Suprapubic skin (tissue), 4 donors: Measurements from ENCODE around the gene SPATS2. TPM values are rescaled to one million over a fixed set of nuclear protein-coding genes. Genes with fewer than 3 reads are reported as not detected.

ENCODE experiments used
- DNase-seq, 2 donors: peaks; one replicate each; pipeline ENCODE4 v3.0.0-alpha.2; 2019; ENCODE audit warnings: low spot score in 2 of 2
- H3K27ac ChIP-seq: fragments of 200-600 bp; sonication (generic); one replicate; pipeline ENCODE4 v1.5.1; 2019
- H3K27me3 ChIP-seq: fragments of 200-600 bp; sonication (generic); one replicate; pipeline ENCODE4 v1.5.1; 2019
- H3K36me3 ChIP-seq: fragments of 200-600 bp; sonication (generic); one replicate; pipeline ENCODE4 v1.5.1; 2019
- H3K4me1 ChIP-seq: fragments of 200-600 bp; sonication (generic); one replicate; pipeline ENCODE4 v1.5.1; 2019
- H3K4me3 ChIP-seq: fragments of 200-600 bp; sonication (generic); one replicate; pipeline ENCODE4 v1.5.1; 2019; ENCODE audit warnings: mild to moderate bottlenecking
- H3K9me3 ChIP-seq: fragments of 200-600 bp; sonication (generic); one replicate; pipeline ENCODE4 v1.5.1; 2019
- EP300 ChIP-seq: sonication (generic); formaldehyde crosslinking; IDR thresholded peaks from one replicate; pipeline ENCODE4 v1.6.1; 2017; ENCODE audit warnings: antibody characterized with exemption
- POLR2A ChIP-seq, 2 donors: fragments of 450-650 bp; IDR thresholded peaks; one replicate each; pipeline ENCODE4 v1.6.1; 2017; ENCODE audit warnings: antibody characterized with exemption in 2 of 2, mild to moderate bottlenecking in 2 of 2, moderate library complexity in 2 of 2
- POLR2AphosphoS5 ChIP-seq, 3 donors: sonication (generic); formaldehyde crosslinking; IDR thresholded peaks; one replicate each; pipeline ENCODE4 v1.6.1; 2017; ENCODE audit warnings: antibody characterized with exemption in 3 of 3
- WGBS: methylation state at CpG from one replicate; pipeline ENCODE4 v1.1.5; 2018; 5-methylcytosine and 5-hydroxymethylcytosine counted together
- total RNA-seq, 4 donors: library from RNA; depleted of rRNA; stranded (reverse); fragments of >200 nt; gene quantifications; one replicate each; pipeline ENCODE4 v1.1.0, GENCODE V29; 2016
- TF ChIP-seq, protein P1 (sequence below), 2 donors: fragments of 200-600 bp in 1 of 2; fragments of 450-650 bp in 1 of 2; sonication (generic) in 1 of 2; IDR thresholded peaks; one replicate each; pipeline ENCODE4 v1.5.1; 2016 to 2019; ENCODE audit warnings: antibody characterized with exemption in 2 of 2, mild to moderate bottlenecking in 1 of 2, moderate library complexity in 1 of 2

SPATS2 gene
- total RNA-seq, 4 donors from 2014 or later = 22.7 to 42.6 (median 27.2) TPM

DNA sequence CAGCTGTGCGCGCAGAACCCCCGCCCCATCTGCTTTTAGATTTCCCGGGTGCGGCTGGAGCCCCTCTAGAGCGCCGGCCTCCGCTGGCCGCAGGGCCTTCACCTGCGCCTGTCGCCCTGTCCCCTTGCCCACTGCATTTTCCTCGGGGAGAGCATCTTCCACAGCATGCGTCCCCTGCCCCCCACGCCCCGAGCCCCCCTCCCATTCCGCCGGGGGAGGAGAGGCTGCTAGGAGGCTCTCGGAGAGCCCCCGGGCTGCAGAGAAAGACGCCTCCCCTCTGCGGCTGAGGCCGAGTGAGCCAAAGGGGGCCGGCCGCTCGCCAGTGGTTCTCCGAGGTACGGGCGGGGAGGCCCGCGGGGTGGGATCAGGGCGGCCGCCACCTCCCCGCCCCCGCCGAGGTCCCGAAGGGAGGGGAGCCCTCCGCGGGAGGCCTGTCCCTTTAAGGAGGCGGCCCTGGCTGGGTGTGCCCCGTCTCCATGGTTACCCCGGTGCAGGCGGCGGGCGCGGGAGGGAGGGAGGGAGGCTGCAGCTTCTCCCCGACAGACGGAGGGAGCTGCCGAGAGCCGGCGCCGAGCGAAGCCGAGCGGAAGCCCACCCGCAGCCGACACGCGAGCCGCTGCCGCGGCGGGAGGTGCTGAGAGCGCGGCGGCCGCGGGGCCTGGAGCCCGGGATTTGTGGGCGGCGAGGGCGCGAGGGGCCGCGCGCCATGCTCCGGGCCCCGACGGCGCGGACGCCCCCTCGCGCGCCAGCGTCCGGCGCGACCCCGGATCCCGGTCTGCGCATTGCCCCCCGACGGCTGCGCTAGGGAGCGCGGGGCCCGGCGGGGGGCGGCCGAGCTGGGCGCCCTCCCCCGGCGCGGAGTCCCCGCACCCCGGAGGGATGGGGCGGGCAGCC lies 171.5 kb downstream of the SPATS2 start, which contains the start of gene KCNH3:
Gene KCNH3, plus strand, starts transcription at position 521 of the 894 bp plus-strand sequence. CDS start 387 bp downstream, outside the sequence.
- Histone ChIP-seq H3K4me1 (peaks cover 34% of the 10 kb centered on the region), H3K9me3 (no peaks in the 10 kb centered on the region), H3K4me3 (peak within 1 kb of the TSS; percentile 60), H3K27me3 (peaks cover 31% of the 10 kb centered on the region), H3K27ac (no peak within 1 kb of the TSS), H3K36me3 (no peaks in the 10 kb centered on the region)
- peak; percentile 89 to 93 for DNase-seq
- TF ChIP-seq EP300 (no peak), POLR2AphosphoS5 (IDR thresholded peaks at IDR 0.05) (no peak), POLR2A (IDR thresholded peaks at IDR 0.05) (no peak)
- TF ChIP-seq, protein P1, sequence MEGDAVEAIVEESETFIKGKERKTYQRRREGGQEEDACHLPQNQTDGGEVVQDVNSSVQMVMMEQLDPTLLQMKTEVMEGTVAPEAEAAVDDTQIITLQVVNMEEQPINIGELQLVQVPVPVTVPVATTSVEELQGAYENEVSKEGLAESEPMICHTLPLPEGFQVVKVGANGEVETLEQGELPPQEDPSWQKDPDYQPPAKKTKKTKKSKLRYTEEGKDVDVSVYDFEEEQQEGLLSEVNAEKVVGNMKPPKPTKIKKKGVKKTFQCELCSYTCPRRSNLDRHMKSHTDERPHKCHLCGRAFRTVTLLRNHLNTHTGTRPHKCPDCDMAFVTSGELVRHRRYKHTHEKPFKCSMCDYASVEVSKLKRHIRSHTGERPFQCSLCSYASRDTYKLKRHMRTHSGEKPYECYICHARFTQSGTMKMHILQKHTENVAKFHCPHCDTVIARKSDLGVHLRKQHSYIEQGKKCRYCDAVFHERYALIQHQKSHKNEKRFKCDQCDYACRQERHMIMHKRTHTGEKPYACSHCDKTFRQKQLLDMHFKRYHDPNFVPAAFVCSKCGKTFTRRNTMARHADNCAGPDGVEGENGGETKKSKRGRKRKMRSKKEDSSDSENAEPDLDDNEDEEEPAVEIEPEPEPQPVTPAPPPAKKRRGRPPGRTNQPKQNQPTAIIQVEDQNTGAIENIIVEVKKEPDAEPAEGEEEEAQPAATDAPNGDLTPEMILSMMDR (IDR thresholded peaks at IDR 0.05) = no peak
- WGBS = no CpG with 5 or more reads among the region's 107 CpGs

DNA sequence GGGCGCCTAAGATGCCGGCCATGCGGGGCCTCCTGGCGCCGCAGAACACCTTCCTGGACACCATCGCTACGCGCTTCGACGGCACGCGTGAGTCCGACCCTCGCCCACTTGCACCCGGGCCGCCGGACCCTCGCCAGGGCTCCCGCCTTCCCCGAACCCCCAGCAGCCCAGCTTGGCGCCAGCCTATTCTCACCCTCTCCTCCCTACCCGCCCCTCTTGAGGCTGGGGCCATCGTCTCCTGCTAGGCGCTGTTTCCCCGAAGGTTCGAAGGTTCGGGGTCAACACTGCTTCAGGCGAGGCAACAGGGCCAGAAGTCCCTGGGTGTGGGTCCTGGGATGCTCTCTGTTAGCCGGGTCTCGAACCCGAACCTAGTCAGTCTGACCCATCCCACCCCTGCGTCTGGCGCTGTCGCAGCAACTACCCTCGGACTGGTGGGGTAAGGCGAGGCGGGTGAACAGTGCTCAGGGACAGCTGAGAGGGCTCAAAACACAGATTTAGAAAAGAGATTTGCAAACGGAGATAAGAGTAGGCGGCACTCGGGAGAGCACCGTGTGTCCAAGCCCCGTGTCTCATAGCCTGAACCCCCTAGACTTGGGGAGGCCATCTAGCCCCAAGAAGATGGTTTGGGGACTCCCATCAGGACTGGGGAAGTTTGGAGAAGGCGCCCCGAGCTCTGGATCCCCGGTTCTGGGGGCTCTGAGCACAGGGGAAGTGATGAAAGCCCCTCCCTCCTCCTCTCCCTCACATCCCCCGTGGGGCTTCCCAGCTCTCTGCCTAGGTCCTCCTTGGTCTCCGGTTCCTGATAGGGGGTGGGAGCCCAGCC lies 172.4 kb downstream of the SPATS2 start:
- Histone ChIP-seq H3K27ac (no peak overlapping the region), H3K27me3 (peaks cover 31% of the 10 kb centered on the region), H3K9me3 (no peaks in the 10 kb centered on the region), H3K36me3 (no peaks in the 10 kb centered on the region), H3K4me1 (peaks cover 34% of the 10 kb centered on the region), H3K4me3 (peak overlapping the region; percentile 60)
- DNase-seq = no peak
- TF ChIP-seq POLR2A (IDR thresholded peaks at IDR 0.05) = no peak
- WGBS = 17% methylated on average over 25 of the region's 47 CpGs

DNA sequence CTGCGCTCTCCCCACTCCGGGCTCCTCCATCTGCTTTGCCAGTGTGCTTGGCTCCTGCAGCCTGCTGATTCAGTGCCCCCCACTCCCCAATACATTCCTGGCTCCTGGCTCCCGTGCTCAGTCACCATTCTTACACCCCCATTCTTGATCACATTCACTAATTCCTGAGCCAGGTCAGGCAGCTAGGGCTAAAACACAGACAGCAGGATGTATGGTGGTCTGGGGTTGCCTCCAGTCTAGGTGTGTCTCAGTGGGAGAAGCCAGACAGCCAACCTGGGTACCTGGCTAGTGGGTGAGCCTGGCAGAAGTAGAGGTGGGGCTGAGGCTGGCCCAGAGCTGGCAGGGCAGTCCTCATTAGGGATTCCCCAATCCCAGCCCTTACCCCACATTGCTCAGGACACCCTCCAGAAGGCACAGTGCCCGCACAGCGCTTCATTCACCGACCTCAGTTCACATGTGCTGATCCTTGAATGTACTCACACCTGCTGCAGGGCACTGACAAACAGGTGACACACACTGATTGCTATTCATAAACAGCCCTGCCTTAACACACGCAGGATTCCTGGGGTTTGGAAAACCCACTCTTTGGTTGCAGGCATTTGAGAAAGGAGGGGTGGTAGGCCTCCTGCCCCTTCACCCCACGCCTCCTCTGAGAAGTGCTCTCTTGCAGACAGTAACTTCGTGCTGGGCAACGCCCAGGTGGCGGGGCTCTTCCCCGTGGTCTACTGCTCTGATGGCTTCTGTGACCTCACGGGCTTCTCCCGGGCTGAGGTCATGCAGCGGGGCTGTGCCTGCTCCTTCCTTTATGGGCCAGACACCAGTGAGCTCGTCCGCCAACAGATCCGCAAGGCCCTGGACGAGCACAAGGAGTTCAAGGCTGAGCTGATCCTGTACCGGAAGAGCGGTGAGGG lies 173.2 kb downstream of the SPATS2 start:
- TF ChIP-seq, protein P1 (IDR thresholded peaks at IDR 0.05) = no peak
- TF ChIP-seq POLR2A (IDR thresholded peaks at IDR 0.05) (no peak), EP300 (no peak), POLR2AphosphoS5 (IDR thresholded peaks at IDR 0.05) (no peak)
- Histone ChIP-seq H3K36me3 (no peaks in the 10 kb centered on the region), H3K4me1 (peaks cover 34% of the 10 kb centered on the region), H3K27me3 (peaks cover 31% of the 10 kb centered on the region), H3K9me3 (no peaks in the 10 kb centered on the region), H3K4me3 (no peak overlapping the region), H3K27ac (no peak overlapping the region)
- WGBS = 81% methylated on average over 9 of the region's 21 CpGs
- DNase-seq = no peak

DNA sequence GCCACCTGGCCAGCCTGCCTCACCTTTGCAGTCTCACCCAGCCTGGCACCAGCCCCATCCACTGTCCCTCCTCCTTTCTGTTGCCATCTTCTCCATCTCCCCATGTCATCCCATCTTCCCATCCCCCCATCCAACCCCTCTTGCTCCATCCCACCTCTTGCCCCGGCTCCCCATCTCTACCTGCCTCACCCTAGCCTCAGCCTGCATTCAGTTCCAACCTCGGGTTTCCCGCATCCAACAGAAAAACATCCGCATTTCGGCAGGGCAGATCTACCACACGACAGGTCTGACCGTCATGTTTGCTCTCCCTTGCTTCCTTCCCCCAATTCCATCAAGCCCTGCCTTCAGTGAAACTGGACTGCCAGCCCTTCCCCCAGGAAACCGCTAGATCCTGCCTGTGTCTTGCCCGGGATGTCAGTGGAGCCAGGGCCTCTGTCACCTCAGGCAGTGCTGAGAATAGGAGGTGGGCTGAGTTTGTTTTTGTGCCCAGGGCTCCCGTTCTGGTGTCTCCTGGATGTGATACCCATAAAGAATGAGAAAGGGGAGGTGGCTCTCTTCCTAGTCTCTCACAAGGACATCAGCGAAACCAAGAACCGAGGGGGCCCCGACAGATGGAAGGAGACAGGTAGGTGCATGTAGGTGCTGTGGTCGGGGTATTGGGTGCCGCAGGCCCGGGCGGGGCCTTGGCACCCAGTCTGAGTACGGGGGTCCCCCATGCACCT lies 174.0 kb downstream of the SPATS2 start:
- Histone ChIP-seq H3K9me3 (no peaks in the 10 kb centered on the region), H3K36me3 (no peaks in the 10 kb centered on the region), H3K4me1 (peaks cover 32% of the 10 kb centered on the region), H3K27ac (no peak overlapping the region), H3K4me3 (no peak overlapping the region), H3K27me3 (peaks cover 31% of the 10 kb centered on the region)
- no peak for DNase-seq
- TF ChIP-seq POLR2A (IDR thresholded peaks at IDR 0.05) (no peak), POLR2AphosphoS5 (IDR thresholded peaks at IDR 0.05) (no peak), EP300 (no peak)
- TF ChIP-seq, protein P1 (IDR thresholded peaks at IDR 0.05) = no peak
- 76% methylated on average over 18 of the region's 18 CpGs for WGBS
